ENCODE measurements around the gene CHST11. TPM values are rescaled to one million over a fixed set of nuclear protein-coding genes. Genes with fewer than 3 reads are reported as not detected.

Gene CHST11
- total RNA-seq, 1 donor from 2014 or later, result 7.7 TPM

DNA sequence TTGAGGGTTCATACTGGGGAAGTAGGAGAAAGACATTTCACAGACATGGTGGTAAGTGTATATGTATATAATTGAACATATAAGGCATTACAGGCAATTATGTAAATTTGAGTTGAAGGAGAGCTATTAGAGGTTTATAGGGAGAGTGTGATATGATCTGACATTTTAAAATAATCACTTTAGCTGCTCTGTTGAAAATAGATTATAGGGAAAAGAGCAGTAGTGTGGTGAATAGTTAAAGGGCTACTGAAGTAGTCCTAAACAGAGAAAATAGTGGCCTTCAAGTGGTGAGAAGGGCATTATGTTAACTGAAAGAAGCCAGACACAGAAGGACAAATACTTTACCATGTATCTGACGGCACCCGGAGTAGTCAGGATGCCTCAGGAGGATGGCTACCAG lies 267.1 kb downstream of the CHST11 start:
- Histone ChIP-seq H3K4me2 (no peak overlapping the region), H3K27me3 (no peaks in the 10 kb centered on the region), H3K36me3 (no peaks in the 10 kb centered on the region), H3K79me2 (ENCODE audit: low read depth) (no peaks in the 10 kb centered on the region), H3K9ac (no peak overlapping the region), H2AFZ (replicated peaks) (no peak overlapping the region), H3K27ac (no peak overlapping the region), H3K9me3 (ENCODE audit: low read depth) (no peaks in the 10 kb centered on the region), H3K4me3 (no peak overlapping the region), H3K4me1 (peaks cover 54% of the 10 kb centered on the region), H4K20me1 (ENCODE audit: low read depth) (peaks cover 5% of the 10 kb centered on the region), H3F3A (ENCODE audit: low read depth) (peaks cover 24% of the 10 kb centered on the region)
- Mint-ChIP-seq H3K4me1 (peaks cover 73% of the 10 kb centered on the region), H3K27ac (no peak overlapping the region), H3K27me3 (ENCODE audit: insufficient read depth, low read depth) (peaks cover 7% of the 10 kb centered on the region), H3K36me3 (no peaks in the 10 kb centered on the region), H3K9me3 (no peaks in the 10 kb centered on the region), H3K4me3 (no peak overlapping the region)
- DNase-seq (ENCODE audit: low spot score), result no peak
- no peak for TF ChIP-seq EZH2 (IDR thresholded peaks at IDR 0.05)
- TF ChIP-seq, protein P1, sequence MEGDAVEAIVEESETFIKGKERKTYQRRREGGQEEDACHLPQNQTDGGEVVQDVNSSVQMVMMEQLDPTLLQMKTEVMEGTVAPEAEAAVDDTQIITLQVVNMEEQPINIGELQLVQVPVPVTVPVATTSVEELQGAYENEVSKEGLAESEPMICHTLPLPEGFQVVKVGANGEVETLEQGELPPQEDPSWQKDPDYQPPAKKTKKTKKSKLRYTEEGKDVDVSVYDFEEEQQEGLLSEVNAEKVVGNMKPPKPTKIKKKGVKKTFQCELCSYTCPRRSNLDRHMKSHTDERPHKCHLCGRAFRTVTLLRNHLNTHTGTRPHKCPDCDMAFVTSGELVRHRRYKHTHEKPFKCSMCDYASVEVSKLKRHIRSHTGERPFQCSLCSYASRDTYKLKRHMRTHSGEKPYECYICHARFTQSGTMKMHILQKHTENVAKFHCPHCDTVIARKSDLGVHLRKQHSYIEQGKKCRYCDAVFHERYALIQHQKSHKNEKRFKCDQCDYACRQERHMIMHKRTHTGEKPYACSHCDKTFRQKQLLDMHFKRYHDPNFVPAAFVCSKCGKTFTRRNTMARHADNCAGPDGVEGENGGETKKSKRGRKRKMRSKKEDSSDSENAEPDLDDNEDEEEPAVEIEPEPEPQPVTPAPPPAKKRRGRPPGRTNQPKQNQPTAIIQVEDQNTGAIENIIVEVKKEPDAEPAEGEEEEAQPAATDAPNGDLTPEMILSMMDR (IDR thresholded peaks at IDR 0.05), result no peak
- TF ChIP-seq EZH2phosphoT487 (IDR thresholded peaks at IDR 0.05), result no peak

DNA sequence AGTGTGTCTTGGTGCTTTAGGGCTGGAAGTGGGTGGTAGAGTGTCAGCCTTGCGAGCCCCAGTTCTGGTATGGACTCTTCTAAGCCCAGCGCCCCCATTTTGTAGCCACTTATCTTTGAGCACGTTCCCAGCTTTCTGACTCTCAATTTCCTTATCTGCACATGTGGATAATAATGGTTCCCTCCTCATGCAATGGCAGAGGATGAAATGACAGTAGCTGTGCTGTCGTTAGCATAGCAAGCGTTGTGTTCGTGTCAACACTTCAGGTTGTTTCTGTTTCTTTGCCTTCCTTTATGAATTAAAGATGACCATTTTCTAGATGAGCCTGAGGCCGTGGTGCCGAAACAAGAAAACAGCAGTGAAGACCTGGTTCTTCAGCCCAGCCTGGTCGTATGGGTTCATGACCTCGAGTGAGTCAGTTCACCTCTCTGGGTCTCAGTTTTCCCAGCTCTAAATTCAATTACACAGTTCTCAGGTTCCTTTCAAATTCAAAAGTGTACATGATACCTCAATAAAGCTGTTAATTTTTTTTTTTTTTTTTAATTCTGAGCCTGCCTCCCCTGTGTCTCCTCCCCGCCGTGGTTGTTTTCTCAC lies 268.3 kb downstream of the CHST11 start:
- Histone ChIP-seq H3F3A (ENCODE audit: low read depth) (peaks cover 18% of the 10 kb centered on the region), H4K20me1 (ENCODE audit: low read depth) (peaks cover 5% of the 10 kb centered on the region), H3K9me3 (ENCODE audit: low read depth) (no peaks in the 10 kb centered on the region), H3K27ac (no peak overlapping the region), H3K36me3 (no peaks in the 10 kb centered on the region), H2AFZ (replicated peaks) (no peak overlapping the region), H3K4me3 (no peak overlapping the region), H3K79me2 (ENCODE audit: low read depth) (no peaks in the 10 kb centered on the region), H3K4me1 (peaks cover 48% of the 10 kb centered on the region), H3K9ac (no peak overlapping the region), H3K27me3 (no peaks in the 10 kb centered on the region), H3K4me2 (no peak overlapping the region)
- no peaks in the 10 kb centered on the region for H3K36me3 Mint-ChIP-seq
- H3K27me3 Mint-ChIP-seq (ENCODE audit: insufficient read depth, low read depth), result peaks cover 7% of the 10 kb centered on the region
- peaks cover 71% of the 10 kb centered on the region for H3K4me1 Mint-ChIP-seq
- TF ChIP-seq EZH2 (IDR thresholded peaks at IDR 0.05) (no peak), EZH2phosphoT487 (IDR thresholded peaks at IDR 0.05) (no peak)
- TF ChIP-seq, protein P1 (IDR thresholded peaks at IDR 0.05), result no peak
- no peaks in the 10 kb centered on the region for H3K9me3 Mint-ChIP-seq
- H3K4me3 Mint-ChIP-seq, result no peak overlapping the region
- H3K27ac Mint-ChIP-seq, result peak overlapping the region; percentile 32
- DNase-seq (ENCODE audit: low spot score), result no peak

DNA sequence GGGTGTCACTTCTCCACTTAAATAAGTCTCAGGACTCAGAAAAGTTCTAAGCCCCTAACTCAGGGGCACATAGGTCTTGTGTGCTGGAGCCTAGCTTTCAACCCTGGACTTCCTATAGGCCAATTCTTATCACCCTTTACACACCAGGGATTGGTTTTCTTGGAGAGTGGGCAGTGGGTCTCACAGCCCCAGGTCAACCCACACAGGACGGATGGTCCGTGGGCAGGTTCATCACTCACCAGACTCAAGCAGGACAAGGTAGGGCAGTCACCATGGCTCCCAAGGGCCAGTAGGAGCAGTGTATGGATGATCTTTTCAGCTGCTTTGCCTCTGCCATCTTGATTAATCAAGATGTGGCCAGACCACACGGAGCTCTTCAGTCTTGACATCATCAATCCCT lies 268.9 kb downstream of the CHST11 start:
- no peak overlapping the region for H3K4me3 Mint-ChIP-seq
- H3K9me3 Mint-ChIP-seq, result no peaks in the 10 kb centered on the region
- H3K27ac ChIP-seq, result no peak overlapping the region
- no peak overlapping the region for H3K4me2 ChIP-seq
- no peak overlapping the region for H3K9ac ChIP-seq
- H3K4me3 ChIP-seq, result no peak overlapping the region
- peak overlapping the region; percentile 32 for H3K27ac Mint-ChIP-seq
- H3K4me1 Mint-ChIP-seq, result peaks cover 68% of the 10 kb centered on the region
- no peaks in the 10 kb centered on the region for H3K9me3 ChIP-seq (ENCODE audit: low read depth)
- H3K4me1 ChIP-seq, result peaks cover 43% of the 10 kb centered on the region
- TF ChIP-seq EZH2 (IDR thresholded peaks at IDR 0.05), result no peak
- no peak for TF ChIP-seq EZH2phosphoT487 (IDR thresholded peaks at IDR 0.05)
- TF ChIP-seq, protein P1 (IDR thresholded peaks at IDR 0.05), result no peak
- DNase-seq (ENCODE audit: low spot score), result no peak
- peaks cover 4% of the 10 kb centered on the region for H4K20me1 ChIP-seq (ENCODE audit: low read depth)
- H3K27me3 Mint-ChIP-seq (ENCODE audit: insufficient read depth, low read depth), result peaks cover 7% of the 10 kb centered on the region
- H3K79me2 ChIP-seq (ENCODE audit: low read depth), result no peaks in the 10 kb centered on the region
- no peak overlapping the region for H2AFZ ChIP-seq (replicated peaks)
- no peaks in the 10 kb centered on the region for H3K36me3 ChIP-seq
- H3K27me3 ChIP-seq, result no peaks in the 10 kb centered on the region
- peaks cover 13% of the 10 kb centered on the region for H3F3A ChIP-seq (ENCODE audit: low read depth)
- no peaks in the 10 kb centered on the region for H3K36me3 Mint-ChIP-seq

All from neural progenitor cell (in vitro differentiated cells).